ENCODE results near the gene WNT3. TPM values are rescaled to one million over a fixed set of nuclear protein-coding genes. Genes with fewer than 3 reads are reported as not detected.

The WNT3 gene
- total and polyA plus RNA-seq, 2 of the 8 experiments (the other 6 are each of a cell fraction or from before 2014, with no cell fraction given): 0.56 to 2.0 TPM

DNA sequence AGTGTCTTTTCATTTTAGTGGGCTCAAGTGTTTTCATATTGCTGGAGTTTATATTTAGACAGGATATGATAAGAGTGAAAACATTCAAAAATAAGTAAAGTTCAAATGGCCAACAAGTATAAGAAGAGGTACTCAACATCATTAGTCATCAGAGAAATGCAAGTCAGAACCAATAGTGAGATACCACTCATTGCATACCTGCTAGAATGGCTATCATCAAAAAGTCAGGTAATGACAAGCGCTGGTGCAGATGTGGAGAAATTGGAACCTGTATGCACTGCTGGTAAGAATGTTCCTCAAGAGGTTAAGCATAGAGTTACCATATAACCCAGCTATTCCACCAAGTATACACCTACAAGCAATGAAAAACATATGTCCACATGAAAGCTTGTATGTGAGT lies 87.8 kb downstream of the WNT3 start (continued):
- no peak for TF ChIP-seq CHD1 (IDR thresholded peaks at IDR 0.05; ENCODE audit: low read depth, low read length)
- TF ChIP-seq, protein P1, sequence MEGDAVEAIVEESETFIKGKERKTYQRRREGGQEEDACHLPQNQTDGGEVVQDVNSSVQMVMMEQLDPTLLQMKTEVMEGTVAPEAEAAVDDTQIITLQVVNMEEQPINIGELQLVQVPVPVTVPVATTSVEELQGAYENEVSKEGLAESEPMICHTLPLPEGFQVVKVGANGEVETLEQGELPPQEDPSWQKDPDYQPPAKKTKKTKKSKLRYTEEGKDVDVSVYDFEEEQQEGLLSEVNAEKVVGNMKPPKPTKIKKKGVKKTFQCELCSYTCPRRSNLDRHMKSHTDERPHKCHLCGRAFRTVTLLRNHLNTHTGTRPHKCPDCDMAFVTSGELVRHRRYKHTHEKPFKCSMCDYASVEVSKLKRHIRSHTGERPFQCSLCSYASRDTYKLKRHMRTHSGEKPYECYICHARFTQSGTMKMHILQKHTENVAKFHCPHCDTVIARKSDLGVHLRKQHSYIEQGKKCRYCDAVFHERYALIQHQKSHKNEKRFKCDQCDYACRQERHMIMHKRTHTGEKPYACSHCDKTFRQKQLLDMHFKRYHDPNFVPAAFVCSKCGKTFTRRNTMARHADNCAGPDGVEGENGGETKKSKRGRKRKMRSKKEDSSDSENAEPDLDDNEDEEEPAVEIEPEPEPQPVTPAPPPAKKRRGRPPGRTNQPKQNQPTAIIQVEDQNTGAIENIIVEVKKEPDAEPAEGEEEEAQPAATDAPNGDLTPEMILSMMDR (IDR thresholded peaks at IDR 0.05; ENCODE audit: control extremely low read depth in 1 of 3, insufficient read depth in 1 of 3, low read depth in 1 of 3, low read length in 3 of 3): no peak
- no peak for TF ChIP-seq TAF1 (IDR thresholded peaks at IDR 0.05; ENCODE audit: low read depth, low read length)
- TF ChIP-seq EGR1 (IDR thresholded peaks at IDR 0.05; ENCODE audit: borderline replicate concordance, low read depth, low read length): no peak
- TF ChIP-seq HDAC2 (IDR thresholded peaks at IDR 0.05; ENCODE audit: borderline replicate concordance in 1 of 2, low read depth in 2 of 2, low read length in 2 of 2): no peak
- TF ChIP-seq SUZ12 (IDR thresholded peaks at IDR 0.05; ENCODE audit: low read length): no peak

All from H1 (cell line).